Mesodermal cell (in vitro differentiated cells): ENCODE data around the gene ORC3.
"Not testable (repeated sequence)": the region's sequence is repeated elsewhere in the genome, so short reads cannot be mapped to it uniquely, and the experiment has no call there.

Experiments
- H3K27ac ChIP-seq: 2 replicates; pipeline ENCODE4 v1.7.0; 2013; ENCODE audit warnings: mild to moderate bottlenecking, low read depth, low read length, moderate library complexity; ENCODE audit not compliant: severe bottlenecking
- H3K36me3 ChIP-seq: 2 replicates; pipeline ENCODE4 v1.7.1; 2013; ENCODE audit warnings: mild to moderate bottlenecking, low read length, moderate library complexity; ENCODE audit not compliant: control insufficient read depth, insufficient read depth
- H3K4me1 ChIP-seq: one replicate; pipeline ENCODE4 v1.7.1; 2013; ENCODE audit warnings: mild to moderate bottlenecking, low read length; ENCODE audit not compliant: insufficient read depth, control insufficient read depth, poor library complexity, severe bottlenecking
- H3K4me3 ChIP-seq: 2 replicates; pipeline ENCODE4 v1.7.0; 2013; ENCODE audit warnings: low read length, control low read depth, mild to moderate bottlenecking; ENCODE audit not compliant: insufficient read depth, poor library complexity, severe bottlenecking; ENCODE audit errors: extremely low read depth
- H3K9me3 ChIP-seq: 2 replicates; pipeline ENCODE4 v1.7.1; 2013; ENCODE audit warnings: mild to moderate bottlenecking, low read length, moderate library complexity; ENCODE audit not compliant: control insufficient read depth
- WGBS, 2 experiments: methylation state at CpG; one replicate each; pipeline ENCODE4 v1.1.5; 2013; ENCODE audit warnings: missing lambda C conversion rate in 2 of 2; ENCODE audit not compliant: insufficient coverage in 2 of 2; 5-methylcytosine and 5-hydroxymethylcytosine counted together

Gene ORC3

DNA sequence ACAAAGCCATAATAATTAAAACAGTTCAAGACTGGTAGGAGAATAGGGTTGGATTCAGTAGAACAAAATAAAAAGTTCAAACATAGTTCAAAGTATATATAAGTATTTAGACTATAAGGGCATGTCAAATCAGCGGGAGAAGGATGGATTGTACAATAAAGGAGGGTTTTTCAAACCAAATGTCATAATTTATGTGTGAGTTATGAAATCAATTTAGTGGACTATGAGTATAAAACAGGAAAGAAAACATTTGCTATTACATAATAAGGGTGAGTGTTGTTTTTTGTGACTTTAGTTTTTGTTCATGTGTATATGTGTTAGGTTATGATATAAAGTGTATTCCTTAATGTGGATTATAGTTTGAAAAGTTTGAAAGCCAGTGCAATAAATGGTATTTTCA lies 10.6 kb downstream of the ORC3 start:
- WGBS, 2 experiments: no CpG with 5 or more reads among the region's 1 CpG
- H3K4me1 ChIP-seq: no peaks in the 10 kb centered on the region
- H3K9me3 ChIP-seq: no peaks in the 10 kb centered on the region
- no peak overlapping the region for H3K4me3 ChIP-seq
- H3K36me3 ChIP-seq: peaks cover 25% of the 10 kb centered on the region
- H3K27ac ChIP-seq: no peak overlapping the region

DNA sequence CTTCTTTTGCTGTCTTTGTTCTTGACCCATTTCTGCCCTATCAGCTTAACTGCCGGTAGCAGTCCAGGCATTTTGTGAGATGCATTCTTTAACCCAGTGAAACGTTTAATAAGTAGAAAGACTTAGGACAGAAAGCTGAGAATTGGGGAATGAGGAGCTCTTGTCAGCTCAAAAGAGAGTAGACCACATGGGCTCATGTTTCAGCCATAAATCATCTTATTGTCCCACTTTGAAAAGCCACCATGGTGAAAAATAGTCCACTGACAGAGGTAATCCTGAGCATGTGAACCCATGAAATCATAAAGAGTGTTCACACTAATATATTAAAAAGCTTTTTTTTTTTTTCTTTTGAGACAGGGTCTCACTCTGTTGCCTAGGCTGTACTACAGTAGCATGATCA lies 16.3 kb downstream of the ORC3 start:
- WGBS, 2 experiments: 80 to 90% methylated on average over 2 of the region's 2 CpGs
- H3K9me3 ChIP-seq: no peaks in the 10 kb centered on the region
- peaks cover 22% of the 10 kb centered on the region for H3K36me3 ChIP-seq
- no peak overlapping the region for H3K4me3 ChIP-seq
- no peak overlapping the region for H3K27ac ChIP-seq
- no peaks in the 10 kb centered on the region for H3K4me1 ChIP-seq

GRCh38 chr6:87608802-87609201 lies 18.9 kb downstream of the ORC3 start:
- Histone ChIP-seq H3K4me1 (no peaks in the 10 kb centered on the region), H3K9me3 (no peaks in the 10 kb centered on the region), H3K4me3 (no peak overlapping the region), H3K36me3 (peaks cover 31% of the 10 kb centered on the region), H3K27ac (no peak overlapping the region)
- WGBS, 2 experiments: 100% methylated on average over 1 of the region's 3 CpGs; no CpG with 5 or more reads in 1 of the 2 experiments

GRCh38 chr6:87613018-87613417 lies 23.1 kb downstream of the ORC3 start:
- H3K36me3 ChIP-seq: peaks cover 45% of the 10 kb centered on the region
- not testable (repeated sequence) for H3K27ac ChIP-seq, H3K9me3 ChIP-seq, H3K4me3 ChIP-seq, H3K4me1 ChIP-seq
- WGBS, 2 experiments: 80 to 100% methylated on average over 1 to 2 of the region's 2 CpGs

DNA sequence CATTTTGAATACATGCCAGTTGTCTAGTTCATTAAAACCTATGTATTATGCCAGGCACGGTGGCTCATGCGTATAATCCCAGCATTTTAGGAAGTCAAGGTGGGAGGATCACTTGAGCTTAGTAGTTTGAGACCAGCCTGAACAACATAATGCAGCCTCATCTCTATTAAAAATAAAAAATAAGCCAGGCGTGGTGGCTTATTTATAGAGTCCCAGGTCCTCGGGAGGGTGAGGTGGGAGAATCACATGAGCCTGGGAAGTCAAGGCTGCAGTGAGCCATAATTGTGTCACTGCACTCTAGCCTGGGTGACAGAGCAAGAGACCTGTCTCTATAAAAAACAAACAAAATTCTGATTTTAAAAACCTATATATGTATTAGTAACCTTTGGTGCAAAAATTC lies 27.5 kb downstream of the ORC3 start:
- no peak overlapping the region for H3K4me3 ChIP-seq
- H3K9me3 ChIP-seq: no peaks in the 10 kb centered on the region
- H3K27ac ChIP-seq: no peak overlapping the region
- no peaks in the 10 kb centered on the region for H3K4me1 ChIP-seq
- WGBS, 2 experiments: 87 to 95% methylated on average over 2 of the region's 4 CpGs
- peaks cover 27% of the 10 kb centered on the region for H3K36me3 ChIP-seq

DNA sequence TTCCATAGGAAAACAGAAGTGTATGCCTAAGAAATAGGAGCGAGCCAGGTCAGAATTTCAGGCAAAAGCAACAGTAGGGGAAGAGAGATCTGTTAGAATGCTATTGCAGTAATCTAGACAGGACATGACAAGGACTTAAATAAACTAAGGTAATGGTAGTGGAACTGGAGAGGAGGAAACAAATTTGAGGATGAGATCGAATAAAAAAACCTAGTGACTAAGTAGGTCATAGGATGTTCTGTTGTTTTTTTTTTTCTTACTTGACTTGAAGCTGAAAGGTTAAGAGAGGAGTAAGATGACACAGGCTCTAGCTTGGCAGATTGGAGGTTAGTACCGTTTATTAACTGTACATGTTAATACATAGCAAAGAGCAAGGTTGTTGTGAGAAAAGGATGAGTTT lies 28.6 kb downstream of the ORC3 start:
- H3K4me1 ChIP-seq: peaks cover 3% of the 10 kb centered on the region
- WGBS, 2 experiments: 92 to 97% methylated on average over 2 of the region's 3 CpGs
- H3K4me3 ChIP-seq: no peak overlapping the region
- H3K27ac ChIP-seq: no peak overlapping the region
- H3K9me3 ChIP-seq: no peaks in the 10 kb centered on the region
- peaks cover 22% of the 10 kb centered on the region for H3K36me3 ChIP-seq

- Histone ChIP-seq H3K27ac (no peak overlapping the region), H3K4me3 (no peak overlapping the region), H3K9me3 (no peaks in the 10 kb centered on the region), H3K36me3 (peaks cover 20% of the 10 kb centered on the region), H3K4me1 (peaks cover 3% of the 10 kb centered on the region)
- 88 to 94% methylated on average over 2 of the region's 3 CpGs for WGBS, 2 experiments
Observed at GRCh38 chr6:87623248-87623647, 33.3 kb downstream of the ORC3 start.

DNA sequence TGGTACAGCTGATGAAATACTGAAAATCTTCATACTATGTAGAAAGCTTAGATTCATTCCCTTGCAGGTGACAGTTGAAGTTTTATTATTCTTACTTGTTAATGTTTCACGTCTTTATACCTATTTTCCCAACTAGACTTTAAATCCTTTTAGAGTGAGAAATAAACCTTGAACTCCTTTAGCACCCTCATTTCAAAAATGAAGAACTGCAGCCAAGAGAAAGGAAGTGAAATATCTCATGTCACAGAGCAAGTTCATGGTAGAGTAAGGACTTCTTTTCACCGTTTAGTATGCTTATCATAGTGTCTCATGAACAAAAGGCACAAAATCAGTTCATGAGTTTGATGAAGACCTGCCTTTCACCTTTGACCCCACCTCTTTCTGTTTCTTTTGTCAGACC lies 38.5 kb downstream of the ORC3 start:
- 100% methylated on average over 1 of the region's 2 CpGs; no CpG with 5 or more reads in 1 of the 2 experiments for WGBS, 2 experiments
- no peak overlapping the region for H3K27ac ChIP-seq
- peaks cover 39% of the 10 kb centered on the region for H3K36me3 ChIP-seq
- H3K4me3 ChIP-seq: no peak overlapping the region
- no peaks in the 10 kb centered on the region for H3K9me3 ChIP-seq
- no peaks in the 10 kb centered on the region for H3K4me1 ChIP-seq

DNA sequence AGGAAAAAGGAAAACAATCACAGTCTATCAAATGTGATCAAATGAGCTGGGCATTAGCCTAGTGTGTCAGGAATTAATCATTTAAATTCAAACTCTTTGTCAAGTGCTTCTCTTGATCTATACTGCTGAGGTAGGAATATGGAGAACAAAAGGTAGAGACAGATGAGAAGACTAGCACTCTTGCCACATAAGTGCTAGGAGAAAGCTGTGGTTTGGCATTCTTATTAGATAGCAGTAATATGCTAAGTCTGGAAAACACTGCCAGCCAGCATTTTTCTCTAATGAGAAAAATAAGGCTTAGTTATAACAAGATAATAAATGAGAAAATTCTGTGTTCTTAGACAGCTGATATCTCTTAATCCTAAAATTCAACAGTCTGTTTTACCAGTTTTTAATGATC lies 38.9 kb downstream of the ORC3 start:
- no peak overlapping the region for H3K27ac ChIP-seq
- H3K36me3 ChIP-seq: peaks cover 36% of the 10 kb centered on the region
- no peaks in the 10 kb centered on the region for H3K4me1 ChIP-seq
- no peaks in the 10 kb centered on the region for H3K9me3 ChIP-seq
- no peak overlapping the region for H3K4me3 ChIP-seq

- Histone ChIP-seq H3K36me3 (peaks cover 31% of the 10 kb centered on the region), H3K27ac (no peak overlapping the region), H3K9me3 (no peaks in the 10 kb centered on the region), H3K4me1 (no peaks in the 10 kb centered on the region), H3K4me3 (no peak overlapping the region)
- WGBS, 2 experiments: 100% methylated on average over 1 of the region's 1 CpG; no CpG with 5 or more reads in 1 of the 2 experiments
Observed at GRCh38 chr6:87630746-87631145, 40.8 kb downstream of the ORC3 start.

DNA sequence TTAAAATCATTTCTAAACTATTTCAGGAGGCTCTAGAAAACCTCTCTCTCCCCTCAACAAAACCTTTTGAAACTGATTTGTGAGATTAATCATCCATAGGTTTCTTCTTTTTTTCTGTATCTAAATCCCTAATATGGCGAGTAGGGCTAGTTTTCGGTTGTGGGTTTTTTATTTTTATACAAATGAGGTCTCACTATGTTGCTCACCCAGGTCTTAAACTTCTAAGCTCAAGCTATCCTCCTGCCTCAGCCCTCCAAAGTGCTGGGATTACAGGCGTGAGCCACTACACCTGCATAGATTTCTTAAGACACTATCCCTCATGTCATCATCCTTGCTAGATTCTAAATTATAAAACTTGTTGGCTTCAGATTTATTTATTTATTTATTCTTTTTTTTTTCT lies 43.9 kb downstream of the ORC3 start:
- H3K4me3 ChIP-seq: no peak overlapping the region
- no peaks in the 10 kb centered on the region for H3K4me1 ChIP-seq
- no peaks in the 10 kb centered on the region for H3K9me3 ChIP-seq
- no peak overlapping the region for H3K27ac ChIP-seq
- peaks cover 44% of the 10 kb centered on the region for H3K36me3 ChIP-seq
- no CpG with 5 or more reads among the region's 3 CpGs for WGBS, 2 experiments

DNA sequence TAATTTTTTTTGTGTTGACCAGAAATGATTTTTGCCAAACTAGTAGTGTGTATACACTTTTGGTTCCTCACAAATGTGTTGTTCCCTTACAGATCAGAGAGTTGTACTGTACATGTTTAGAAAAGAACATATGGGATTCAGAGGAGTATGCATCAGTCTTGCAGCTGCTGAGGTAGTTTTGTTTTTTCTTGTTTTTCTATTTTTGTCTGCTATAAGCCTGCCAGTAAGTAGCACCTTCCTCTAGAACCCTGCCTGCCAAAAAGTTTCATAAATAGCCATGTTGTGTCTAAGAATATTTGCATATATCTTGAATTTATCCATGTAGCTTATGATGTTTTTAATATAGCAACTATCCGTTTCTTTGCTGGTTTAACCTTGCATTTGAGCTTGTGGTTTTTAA lies 46.4 kb downstream of the ORC3 start:
- WGBS, 2 experiments: no CpG with 5 or more reads among the region's 1 CpG
- peaks cover 53% of the 10 kb centered on the region for H3K36me3 ChIP-seq

More for the DNA sequence above, 46.4 kb downstream of the ORC3 start:
- Histone ChIP-seq H3K27ac (no peak overlapping the region), H3K4me1 (no peaks in the 10 kb centered on the region), H3K9me3 (no peaks in the 10 kb centered on the region), H3K4me3 (no peak overlapping the region)
